ENCODE measurements around the gene SLC4A5.

- TF ChIP-seq EP300 (IDR thresholded peaks at IDR 0.05) (no peak), CTCF (IDR thresholded peaks at IDR 0.05) (no peak), POLR2A (IDR thresholded peaks at IDR 0.05) (no peak)
Observed at GRCh38 chr2:74205113-74205512, 138.1 kb downstream of the SLC4A5 start.
